Left forelimb (tissue), 1 donor: ENCODE measurements around the gene ZNF500.
"Not testable (repeated sequence)": the region's sequence is repeated elsewhere in the genome, so short reads cannot be mapped to it uniquely, and the experiment has no call there.

Experiments
- DNase-seq: peaks from one replicate; pipeline ENCODE4 v3.0.0-alpha.2; 2018; ENCODE audit warnings: low spot score

Gene ZNF500

GRCh38 chr16:4796982-4797804, 30.2 kb upstream of the ZNF500 start:
- no peak for DNase-seq

- DNase-seq: no peak
Measured at GRCh38 chr16:4795828-4796572, 29.0 kb upstream of the ZNF500 start.

- no peak for DNase-seq
Measured at GRCh38 chr16:4795181-4795827, 28.3 kb upstream of the ZNF500 start, which contains the start of gene SMIM22. SMIM22 (plus strand) TSS chr16:4795369; CDS start chr16:4795735, 366 bp downstream.

- no peak for DNase-seq
Measured at GRCh38 chr16:4792951-4793513, 26.1 kb upstream of the ZNF500 start.

GRCh38 chr16:4790871-4791270, 23.9 kb upstream of the ZNF500 start:
- DNase-seq: no peak

- DNase-seq: no peak
Measured at GRCh38 chr16:4790261-4790660, 23.3 kb upstream of the ZNF500 start.

GRCh38 chr16:4788910-4789309, 21.9 kb upstream of the ZNF500 start:
- no peak for DNase-seq

- no peak for DNase-seq
Measured at GRCh38 chr16:4788489-4788889, 21.5 kb upstream of the ZNF500 start.

GRCh38 chr16:4787627-4788482, 20.9 kb upstream of the ZNF500 start, which contains the start of gene SEPTIN12:
SEPTIN12 (minus strand) TSS chr16:4788345; CDS start chr16:4787645, 700 bp downstream.
- no peak for DNase-seq

GRCh38 chr16:4787068-4787467, 20.1 kb upstream of the ZNF500 start:
- DNase-seq: no peak

- no peak for DNase-seq
Measured at GRCh38 chr16:4785758-4786433, 18.9 kb upstream of the ZNF500 start.

- DNase-seq: not testable (repeated sequence)
Measured at GRCh38 chr16:4784444-4784987, 17.6 kb upstream of the ZNF500 start.

- DNase-seq: no peak
Measured at GRCh38 chr16:4783951-4784336, 17.0 kb upstream of the ZNF500 start.

- DNase-seq: no peak
Measured at GRCh38 chr16:4783251-4783950, 16.4 kb upstream of the ZNF500 start.

- DNase-seq: no peak
Measured at GRCh38 chr16:4780235-4780634, 13.3 kb upstream of the ZNF500 start.

GRCh38 chr16:4778050-4778392, 11.1 kb upstream of the ZNF500 start:
- no peak for DNase-seq

GRCh38 chr16:4777339-4778049, 10.5 kb upstream of the ZNF500 start:
- no peak for DNase-seq

GRCh38 chr16:4776141-4776705, 9.3 kb upstream of the ZNF500 start:
- DNase-seq: no peak

GRCh38 chr16:4775005-4775404, 8.0 kb upstream of the ZNF500 start:
- DNase-seq: no peak
